Neural progenitor cell (in vitro differentiated cells): Measurements from ENCODE around the gene KLF9. TPM values are rescaled to one million over a fixed set of nuclear protein-coding genes. Genes with fewer than 3 reads are reported as not detected.

Experiments used
- DNase-seq: peaks from one replicate; pipeline ENCODE4 v3.0.0-alpha.2; 2016; ENCODE audit warnings: low spot score
- H2AFZ ChIP-seq: fragments of 200-600 bp; sonication (generic); replicated peaks from 2 replicates; pipeline ENCODE4 v1.6.1; 2016; ENCODE audit warnings: antibody characterized with exemption
- H3F3A ChIP-seq: fragments of 200-600 bp; sonication (generic); 2 replicates; pipeline ENCODE4 v1.6.1; 2016; ENCODE audit warnings: antibody characterized with exemption, low read depth
- H3K27ac ChIP-seq: fragments of 200-600 bp; sonication (generic); 2 replicates; pipeline ENCODE4 v1.5.1; 2016; ENCODE audit warnings: mild to moderate bottlenecking
- H3K27me3 ChIP-seq: fragments of 200-600 bp; sonication (generic); 2 replicates; pipeline ENCODE4 v1.6.1; 2016; ENCODE audit warnings: mild to moderate bottlenecking, moderate library complexity
- H3K36me3 ChIP-seq: fragments of 200-600 bp; sonication (generic); 2 replicates; pipeline ENCODE4 v1.5.1; 2016
- H3K4me1 ChIP-seq: fragments of 200-600 bp; sonication (generic); 2 replicates; pipeline ENCODE4 v1.6.1; 2016; ENCODE audit warnings: mixed run types
- H3K4me2 ChIP-seq: fragments of 200-600 bp; sonication (generic); 2 replicates; pipeline ENCODE4 v1.6.1; 2016
- H3K4me3 ChIP-seq: fragments of 200-600 bp; sonication (generic); 2 replicates; pipeline ENCODE4 v1.5.1; 2016
- H3K79me2 ChIP-seq: fragments of 200-600 bp; sonication (generic); 2 replicates; pipeline ENCODE4 v1.6.1; 2016; ENCODE audit warnings: low read depth
- H3K9ac ChIP-seq: fragments of 200-600 bp; sonication (generic); 2 replicates; pipeline ENCODE4 v1.6.1; 2016
- H3K9me3 ChIP-seq: fragments of 200-600 bp; sonication (generic); 2 replicates; pipeline ENCODE4 v1.5.1; 2016; ENCODE audit warnings: low read depth
- H4K20me1 ChIP-seq: fragments of 200-600 bp; sonication (generic); 2 replicates; pipeline ENCODE4 v1.6.1; 2016; ENCODE audit warnings: low read depth
- H3K27ac Mint-ChIP-seq: 3 replicates; pipeline ENCODE4 v1.8.0; 2021; ENCODE audit warnings: mixed read lengths
- H3K27me3 Mint-ChIP-seq: 2 replicates; pipeline ENCODE4 v1.8.0; 2022; ENCODE audit warnings: low read depth, mild to moderate bottlenecking, inconsistent platforms, moderate library complexity, mixed read lengths; ENCODE audit not compliant: insufficient read depth
- H3K36me3 Mint-ChIP-seq: 3 replicates; pipeline ENCODE4 v1.8.0; 2021; ENCODE audit warnings: mixed read lengths
- H3K4me1 Mint-ChIP-seq: 3 replicates; pipeline ENCODE4 v1.8.0; 2021; ENCODE audit warnings: mixed read lengths
- H3K4me3 Mint-ChIP-seq: 3 replicates; pipeline ENCODE4 v1.8.0; 2021; ENCODE audit warnings: mild to moderate bottlenecking, moderate library complexity, mixed read lengths
- H3K9me3 Mint-ChIP-seq: 3 replicates; pipeline ENCODE4 v1.8.0; 2020; ENCODE audit warnings: mixed read lengths
- CTCF ChIP-seq: fragments of 200-600 bp; sonication (generic); IDR thresholded peaks from 2 replicates; pipeline ENCODE4 v1.5.1; 2017; ENCODE audit warnings: antibody characterized with exemption, mild to moderate bottlenecking
- EZH2 ChIP-seq: fragments of 200-600 bp; sonication (generic); IDR thresholded peaks from 2 replicates; pipeline ENCODE4 v1.6.1; 2017; ENCODE audit warnings: antibody characterized with exemption, mild to moderate bottlenecking, moderate library complexity
- EZH2phosphoT487 ChIP-seq: fragments of 200-600 bp; sonication (generic); IDR thresholded peaks from 2 replicates; pipeline ENCODE4 v1.6.1; 2017; ENCODE audit warnings: antibody characterized with exemption
- total RNA-seq: library from RNA; depleted of rRNA; stranded (reverse); fragments of >200 nt; gene quantifications from 2 replicates; pipeline ENCODE4 v1.2.3, GENCODE V29; 2015; ENCODE audit warnings: low replicate concordance

The KLF9 gene
- total RNA-seq, 1 donor from 2014 or later = 0.41 TPM

- no peaks in the 10 kb centered on the region for H3K36me3 Mint-ChIP-seq
- Histone ChIP-seq H3F3A (peaks cover 39% of the 10 kb centered on the region), H3K4me3 (no peak overlapping the region), H3K9me3 (no peaks in the 10 kb centered on the region), H3K36me3 (no peaks in the 10 kb centered on the region), H3K4me1 (peaks cover 17% of the 10 kb centered on the region), H3K9ac (no peak overlapping the region), H2AFZ (no peak overlapping the region), H3K27ac (no peak overlapping the region), H4K20me1 (peaks cover 4% of the 10 kb centered on the region), H3K79me2 (no peaks in the 10 kb centered on the region), H3K4me2 (no peak overlapping the region), H3K27me3 (peaks cover 96% of the 10 kb centered on the region)
- H3K4me1 Mint-ChIP-seq = peaks cover 24% of the 10 kb centered on the region
- peaks cover 4% of the 10 kb centered on the region for H3K9me3 Mint-ChIP-seq
- no peak overlapping the region for H3K27ac Mint-ChIP-seq
- no peak for DNase-seq
- H3K27me3 Mint-ChIP-seq = peaks cover 45% of the 10 kb centered on the region
- H3K4me3 Mint-ChIP-seq = no peak overlapping the region
- TF ChIP-seq CTCF = no peak
Observed at GRCh38 chr9:70415476-70415875, 1.0 kb upstream of the KLF9 start.

GRCh38 chr9:70415041-70415440 lies 584 bp upstream of the KLF9 start:
- Mint-ChIP-seq H3K4me3 (no peak overlapping the region), H3K27me3 (peaks cover 45% of the 10 kb centered on the region), H3K9me3 (peaks cover 4% of the 10 kb centered on the region), H3K36me3 (no peaks in the 10 kb centered on the region), H3K27ac (no peak overlapping the region), H3K4me1 (peaks cover 24% of the 10 kb centered on the region)
- no peak overlapping the region for H3K9ac ChIP-seq
- H3K4me3 ChIP-seq = no peak overlapping the region
- H3K4me2 ChIP-seq = no peak overlapping the region
- H3F3A ChIP-seq = peaks cover 35% of the 10 kb centered on the region
- no peak overlapping the region for H3K27ac ChIP-seq
- DNase-seq = no peak
- TF ChIP-seq CTCF = no peak
- no peak for TF ChIP-seq EZH2
- TF ChIP-seq EZH2phosphoT487 = no peak
- H3K36me3 ChIP-seq = no peaks in the 10 kb centered on the region
- no peaks in the 10 kb centered on the region for H3K79me2 ChIP-seq
- no peak overlapping the region for H2AFZ ChIP-seq
- H3K27me3 ChIP-seq = peaks cover 97% of the 10 kb centered on the region
- H4K20me1 ChIP-seq = peaks cover 4% of the 10 kb centered on the region
- peaks cover 17% of the 10 kb centered on the region for H3K4me1 ChIP-seq
- H3K9me3 ChIP-seq = no peaks in the 10 kb centered on the region

- Histone ChIP-seq H3K4me3 (peak overlapping the region; percentile 49), H3F3A (peaks cover 21% of the 10 kb centered on the region), H3K9me3 (no peaks in the 10 kb centered on the region), H3K36me3 (no peaks in the 10 kb centered on the region), H3K27me3 (peaks cover 93% of the 10 kb centered on the region), H4K20me1 (peaks cover 4% of the 10 kb centered on the region), H3K4me1 (peaks cover 14% of the 10 kb centered on the region), H3K27ac (no peak overlapping the region), H2AFZ (peak overlapping the region; percentile 81), H3K79me2 (no peaks in the 10 kb centered on the region), H3K4me2 (peak overlapping the region; percentile 78), H3K9ac (no peak overlapping the region)
- Mint-ChIP-seq H3K4me1 (peaks cover 22% of the 10 kb centered on the region), H3K36me3 (no peaks in the 10 kb centered on the region), H3K27me3 (peaks cover 40% of the 10 kb centered on the region), H3K27ac (no peak overlapping the region), H3K4me3 (peak overlapping the region; percentile 92), H3K9me3 (peaks cover 4% of the 10 kb centered on the region)
- TF ChIP-seq EZH2phosphoT487 = no peak
- no peak for TF ChIP-seq CTCF
- TF ChIP-seq EZH2 = no peak
- DNase-seq = peak; percentile 68
Observed at GRCh38 chr9:70413464-70413798, 1.0 kb downstream of the KLF9 start.
